Prostate gland (tissue), 2 donors: Measurements from ENCODE around the gene VAV1. TPM values are rescaled to one million over a fixed set of nuclear protein-coding genes. Genes with fewer than 3 reads are reported as not detected.

Experiments
- DNase-seq: peaks from one replicate; pipeline ENCODE4 v3.0.0-alpha.2; 2019; ENCODE audit warnings: low spot score
- H3K27ac ChIP-seq, 2 donors: fragments of 200-600 bp; sonication (generic); 2 replicates each; pipeline ENCODE4 v1.5.1; 2017 to 2019
- H3K27me3 ChIP-seq: fragments of 200-600 bp; sonication (generic); replicated peaks from 2 replicates; pipeline ENCODE4 v1.5.1; 2019; ENCODE audit not compliant: insufficient read depth
- H3K36me3 ChIP-seq, 2 donors: fragments of 200-600 bp; sonication (generic); 1 replicate in 1 of 2; 2 replicates in 1 of 2; pipeline versions ENCODE4 v1.5.1 to v1.8.1; 2017 to 2019
- H3K4me1 ChIP-seq: fragments of 200-600 bp; sonication (generic); replicated peaks from 2 replicates; pipeline ENCODE4 v1.5.1; 2019
- H3K4me3 ChIP-seq, 2 donors: fragments of 200-600 bp; sonication (generic); 2 replicates each; pipeline ENCODE4 v1.5.1; 2017 to 2019
- H3K9me3 ChIP-seq: fragments of 200-600 bp; sonication (generic); 2 replicates; pipeline ENCODE4 v1.5.1; 2017
- POLR2A ChIP-seq: fragments of 450-650 bp; IDR thresholded peaks from one replicate; pipeline ENCODE4 v1.6.1; 2016; ENCODE audit warnings: antibody characterized with exemption, mild to moderate bottlenecking
- POLR2AphosphoS5 ChIP-seq: sonication (generic); formaldehyde crosslinking; IDR thresholded peaks from one replicate; pipeline ENCODE4 v1.6.1; 2017; ENCODE audit warnings: antibody characterized with exemption
- WGBS: methylation state at CpG from one replicate; pipeline ENCODE4 v1.1.5; 2018; 5-methylcytosine and 5-hydroxymethylcytosine counted together
- intact Hi-C: fragments of 100-400 bp; cut with DNase I; formaldehyde crosslinking; loops from one replicate; pipeline ENCODE4 v1.14.2; 2022
- total RNA-seq, 2 donors: library from RNA; depleted of rRNA; stranded (reverse); fragments of >200 nt; gene quantifications; one replicate each; pipeline ENCODE4 v1.1.0, GENCODE V29; 2016
- TF ChIP-seq, protein P1 (sequence below), 4 experiments: fragments of 200-600 bp in 2 of 4; fragments of 450-650 bp in 2 of 4; sonication (generic) in 2 of 4; IDR thresholded peaks; 1 replicate in 3 of 4; 2 replicates in 1 of 4; pipeline ENCODE4 v1.5.1; 2016 to 2019; ENCODE audit warnings: antibody characterized with exemption in 4 of 4, mild to moderate bottlenecking in 2 of 4, moderate library complexity in 2 of 4

The VAV1 gene
- total RNA-seq, 2 donors from 2014 or later, result 3.6 to 4.8 TPM

DNA sequence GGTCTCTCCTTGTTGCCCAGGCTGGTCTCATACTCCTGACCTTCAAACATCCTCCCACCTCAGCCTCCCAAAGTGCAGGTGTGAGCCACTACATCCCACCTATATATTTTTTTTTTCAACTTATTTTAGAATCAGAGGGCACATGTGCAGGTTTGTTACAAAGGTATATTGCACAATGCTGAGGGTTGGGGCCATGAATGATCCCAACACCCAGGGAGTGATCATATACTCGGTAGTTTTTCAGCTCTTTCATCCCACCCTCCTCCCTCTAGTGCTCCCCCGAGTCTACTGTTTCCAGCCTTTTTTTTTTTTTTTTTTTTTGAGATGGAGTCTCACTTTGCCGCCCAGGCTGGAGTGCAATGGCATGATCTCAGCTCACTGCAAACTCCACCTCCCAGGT, 76.5 kb downstream of the VAV1 start:
- H3K36me3 ChIP-seq, result no peaks in the 10 kb centered on the region
- no peaks in the 10 kb centered on the region for H3K4me1 ChIP-seq
- no peaks in the 10 kb centered on the region for H3K27me3 ChIP-seq
- H3K4me3 ChIP-seq, result no peak overlapping the region
- WGBS, result 88% methylated on average over 3 of the region's 3 CpGs
- H3K9me3 ChIP-seq, result no peaks in the 10 kb centered on the region
- DNase-seq, result no peak
- H3K27ac ChIP-seq, result no peak overlapping the region
- no peak for TF ChIP-seq POLR2AphosphoS5
- TF ChIP-seq, protein P1, sequence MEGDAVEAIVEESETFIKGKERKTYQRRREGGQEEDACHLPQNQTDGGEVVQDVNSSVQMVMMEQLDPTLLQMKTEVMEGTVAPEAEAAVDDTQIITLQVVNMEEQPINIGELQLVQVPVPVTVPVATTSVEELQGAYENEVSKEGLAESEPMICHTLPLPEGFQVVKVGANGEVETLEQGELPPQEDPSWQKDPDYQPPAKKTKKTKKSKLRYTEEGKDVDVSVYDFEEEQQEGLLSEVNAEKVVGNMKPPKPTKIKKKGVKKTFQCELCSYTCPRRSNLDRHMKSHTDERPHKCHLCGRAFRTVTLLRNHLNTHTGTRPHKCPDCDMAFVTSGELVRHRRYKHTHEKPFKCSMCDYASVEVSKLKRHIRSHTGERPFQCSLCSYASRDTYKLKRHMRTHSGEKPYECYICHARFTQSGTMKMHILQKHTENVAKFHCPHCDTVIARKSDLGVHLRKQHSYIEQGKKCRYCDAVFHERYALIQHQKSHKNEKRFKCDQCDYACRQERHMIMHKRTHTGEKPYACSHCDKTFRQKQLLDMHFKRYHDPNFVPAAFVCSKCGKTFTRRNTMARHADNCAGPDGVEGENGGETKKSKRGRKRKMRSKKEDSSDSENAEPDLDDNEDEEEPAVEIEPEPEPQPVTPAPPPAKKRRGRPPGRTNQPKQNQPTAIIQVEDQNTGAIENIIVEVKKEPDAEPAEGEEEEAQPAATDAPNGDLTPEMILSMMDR (IDR thresholded peaks at IDR 0.05), result no peak
- no peak for TF ChIP-seq POLR2A
- intact Hi-C loops, result no loop called here

DNA sequence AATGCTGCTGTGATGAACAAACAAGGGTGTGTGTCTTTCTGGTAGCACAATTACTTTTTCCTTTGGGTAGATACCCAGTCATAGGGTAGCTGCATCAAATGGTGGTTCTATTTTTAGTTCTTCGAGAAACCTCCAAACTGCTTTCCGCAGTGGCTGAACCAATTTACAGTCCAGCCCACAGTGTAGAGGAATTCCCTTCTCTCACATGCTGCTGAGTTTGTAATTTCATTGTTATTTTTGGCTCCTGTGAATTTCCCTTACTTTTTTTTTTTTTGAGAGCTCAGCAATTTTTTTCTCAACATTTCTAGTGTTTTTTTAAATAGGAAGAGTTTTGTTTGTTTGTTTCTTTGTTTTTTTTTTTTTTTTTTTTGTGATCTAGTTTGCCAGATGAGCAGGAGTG, 77.4 kb downstream of the VAV1 start:
- 82% methylated on average over 2 of the region's 2 CpGs for WGBS
- H3K27me3 ChIP-seq, result no peaks in the 10 kb centered on the region
- intact Hi-C loops, result no loop called here

DNA sequence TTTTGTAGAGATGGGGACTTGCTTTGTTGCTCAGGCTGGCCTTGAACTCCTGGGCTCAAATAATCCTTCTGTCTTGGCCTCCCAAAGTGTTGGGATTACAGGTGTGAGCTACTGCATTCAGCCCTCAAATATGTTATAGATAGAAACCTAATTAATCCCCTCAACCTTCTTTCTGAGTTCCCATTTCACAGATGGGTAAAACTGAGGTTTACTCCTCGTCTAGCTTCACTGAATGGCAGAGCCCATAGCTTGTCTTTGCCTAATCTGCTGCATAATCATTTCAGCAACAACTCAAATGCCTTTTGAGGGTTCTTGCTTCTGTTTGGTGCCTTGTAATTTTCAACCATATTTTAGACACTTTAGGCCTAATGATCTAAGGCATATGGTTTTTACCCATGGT, 78.9 kb downstream of the VAV1 start:
- no peaks in the 10 kb centered on the region for H3K4me1 ChIP-seq
- no peak overlapping the region for H3K4me3 ChIP-seq
- DNase-seq, result no peak
- no peak overlapping the region for H3K27ac ChIP-seq
- H3K27me3 ChIP-seq, result no peaks in the 10 kb centered on the region
- intact Hi-C loops, result no loop called here
- no peaks in the 10 kb centered on the region for H3K9me3 ChIP-seq
- TF ChIP-seq, protein P1 (IDR thresholded peaks at IDR 0.05), result no peak
- TF ChIP-seq POLR2AphosphoS5 (no peak), POLR2A (no peak)
- H3K36me3 ChIP-seq, result no peaks in the 10 kb centered on the region
- WGBS, result 70% methylated on average over 1 of the region's 1 CpG

More for the DNA sequence above, 77.4 kb downstream of the VAV1 start:
- H3K4me3 ChIP-seq, result no peak overlapping the region
- H3K4me1 ChIP-seq, result no peaks in the 10 kb centered on the region
- no peaks in the 10 kb centered on the region for H3K9me3 ChIP-seq
- TF ChIP-seq POLR2AphosphoS5 (no peak), POLR2A (no peak)
- TF ChIP-seq, protein P1 (IDR thresholded peaks at IDR 0.05), result no peak
- no peak overlapping the region for H3K27ac ChIP-seq
- no peak for DNase-seq
- no peaks in the 10 kb centered on the region for H3K36me3 ChIP-seq

DNA sequence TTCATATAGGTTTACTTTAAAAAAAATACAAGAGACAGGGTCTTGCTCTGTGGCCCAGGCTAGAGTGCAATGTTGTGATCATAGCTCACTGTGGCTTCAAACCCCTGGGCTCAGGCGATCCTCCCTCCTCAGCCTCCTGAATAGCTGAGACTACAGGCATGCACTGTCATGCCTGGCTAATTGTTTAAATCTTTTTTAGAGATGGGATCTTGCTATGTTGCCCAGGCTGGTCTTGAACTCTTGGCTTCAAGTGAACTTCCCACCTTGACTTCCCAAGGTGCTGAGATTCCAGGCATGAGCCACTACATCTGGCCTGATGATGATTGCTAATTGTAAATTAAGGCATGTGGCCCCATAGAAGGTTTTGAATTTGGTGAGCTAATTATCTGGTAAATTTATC, 79.5 kb downstream of the VAV1 start:
- Histone ChIP-seq H3K4me3 (no peak overlapping the region), H3K9me3 (no peaks in the 10 kb centered on the region), H3K4me1 (no peaks in the 10 kb centered on the region), H3K27me3 (no peaks in the 10 kb centered on the region), H3K36me3 (no peaks in the 10 kb centered on the region), H3K27ac (no peak overlapping the region)
- no peak for TF ChIP-seq POLR2AphosphoS5
- TF ChIP-seq POLR2A, result no peak
- TF ChIP-seq, protein P1 (IDR thresholded peaks at IDR 0.05), result no peak
- intact Hi-C loops, result no loop called here
- no peak for DNase-seq
- 83% methylated on average over 1 of the region's 1 CpG for WGBS

DNA sequence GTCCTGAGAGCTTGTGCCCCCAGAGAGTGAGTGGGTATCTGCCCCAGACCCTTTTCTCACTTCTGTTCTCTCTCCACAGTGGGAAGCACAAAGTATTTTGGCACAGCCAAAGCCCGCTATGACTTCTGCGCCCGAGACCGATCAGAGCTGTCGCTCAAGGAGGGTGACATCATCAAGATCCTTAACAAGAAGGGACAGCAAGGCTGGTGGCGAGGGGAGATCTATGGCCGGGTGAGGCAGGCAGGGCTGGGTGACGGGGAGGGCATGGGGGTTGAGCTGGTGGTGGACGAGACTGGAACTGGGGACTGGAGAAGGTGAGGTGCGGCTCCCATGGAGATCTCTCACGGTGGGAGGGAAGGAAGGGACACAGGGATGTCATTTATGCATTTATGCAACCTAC, 81.4 kb downstream of the VAV1 start:
- 92% methylated on average over 11 of the region's 11 CpGs for WGBS
- Histone ChIP-seq H3K36me3 (no peaks in the 10 kb centered on the region), H3K9me3 (no peaks in the 10 kb centered on the region), H3K27ac (no peak overlapping the region), H3K4me1 (no peaks in the 10 kb centered on the region), H3K4me3 (no peak overlapping the region), H3K27me3 (no peaks in the 10 kb centered on the region)
- DNase-seq, result no peak
- intact Hi-C loops, result no loop called here
- TF ChIP-seq, protein P1 (IDR thresholded peaks at IDR 0.05), result no peak
- TF ChIP-seq POLR2AphosphoS5 (no peak), POLR2A (no peak)
